Erythroblast (primary cell): ENCODE measurements around the gene CD8B2.
"Not testable (repeated sequence)": the region's sequence is repeated elsewhere in the genome, so short reads cannot be mapped to it uniquely, and the experiment has no call there.

Experiments used
- GATA1 ChIP-seq: IDR thresholded peaks from 2 replicates; pipeline ENCODE4 v1.6.1; 2011; ENCODE audit warnings: low read depth, mild to moderate bottlenecking, control low read depth, low read length, moderate library complexity
- POLR2A ChIP-seq: IDR thresholded peaks from 2 replicates; pipeline ENCODE4 v1.6.1; 2011; ENCODE audit warnings: mild to moderate bottlenecking, low read length

DNA sequence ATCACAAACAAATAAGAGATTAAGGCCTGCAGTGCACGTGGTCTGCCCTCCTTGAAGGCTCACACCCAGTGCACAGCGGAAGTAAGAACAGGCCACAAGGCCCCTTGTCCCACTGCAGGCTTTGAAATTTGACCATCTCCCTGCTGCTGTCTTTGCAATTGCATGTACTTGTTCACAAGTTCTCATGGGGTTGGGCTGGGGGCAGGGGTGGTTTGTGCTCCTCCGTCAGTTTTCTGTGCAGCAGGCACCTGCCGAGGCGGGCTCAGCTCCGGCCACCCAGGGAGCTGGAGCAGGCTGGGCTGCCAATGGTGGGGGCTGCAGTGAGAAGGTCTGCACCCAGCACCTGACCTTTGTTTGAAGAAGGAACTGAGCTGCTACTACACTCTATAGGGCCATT lies 22.2 kb downstream of the CD8B2 start:
- not testable (repeated sequence) for TF ChIP-seq POLR2A, GATA1
